Middle frontal gyrus (tissue), 1 donor: Measurements from ENCODE around the gene CPEB3.

Experiments
- DNase-seq: peaks from one replicate; pipeline ENCODE4 v3.0.0-alpha.2; 2015; ENCODE audit warnings: low spot score; ENCODE audit errors: extremely low spot score

CPEB3 gene

GRCh38 chr10:92103376-92104090 is 187.3 kb downstream of the CPEB3 start:
- no peak for DNase-seq

GRCh38 chr10:92102601-92103213 is 188.2 kb downstream of the CPEB3 start:
- DNase-seq, result no peak

- DNase-seq, result no peak
These were observed 195.9 kb downstream of the CPEB3 start for GRCh38 chr10:92094960-92095359.

- DNase-seq, result no peak
These were observed 198.9 kb downstream of the CPEB3 start for GRCh38 chr10:92091965-92092364.

- DNase-seq, result no peak
These were observed 203.0 kb downstream of the CPEB3 start for GRCh38 chr10:92087750-92088395.

GRCh38 chr10:92082583-92083280 is 208.1 kb downstream of the CPEB3 start:
- DNase-seq, result no peak

- DNase-seq, result no peak
These were observed 209.2 kb downstream of the CPEB3 start for GRCh38 chr10:92081641-92082040.

- DNase-seq, result no peak
These were observed 210.6 kb downstream of the CPEB3 start for GRCh38 chr10:92080244-92080643.

GRCh38 chr10:92079003-92079402 is 211.9 kb downstream of the CPEB3 start:
- DNase-seq, result no peak

GRCh38 chr10:92076722-92077121 is 214.2 kb downstream of the CPEB3 start:
- DNase-seq, result no peak

GRCh38 chr10:92075829-92076228 is 215.0 kb downstream of the CPEB3 start:
- no peak for DNase-seq

GRCh38 chr10:92074126-92074887 is 216.6 kb downstream of the CPEB3 start:
- no peak for DNase-seq

- no peak for DNase-seq
These were observed 222.0 kb downstream of the CPEB3 start for GRCh38 chr10:92068900-92069299.

GRCh38 chr10:92066386-92066785 is 224.5 kb downstream of the CPEB3 start:
- no peak for DNase-seq

- no peak for DNase-seq
These were observed 226.4 kb downstream of the CPEB3 start for GRCh38 chr10:92064506-92064905.

- no peak for DNase-seq
These were observed 228.6 kb downstream of the CPEB3 start for GRCh38 chr10:92062273-92062672.

GRCh38 chr10:92054807-92055206 is 236.1 kb downstream of the CPEB3 start:
- DNase-seq, result no peak

- no peak for DNase-seq
These were observed 238.1 kb downstream of the CPEB3 start for GRCh38 chr10:92052741-92053140.

GRCh38 chr10:92052088-92052487 is 238.8 kb downstream of the CPEB3 start:
- no peak for DNase-seq

- no peak for DNase-seq
These were observed 243.7 kb downstream of the CPEB3 start for GRCh38 chr10:92047215-92047614.

- no peak for DNase-seq
These were observed 245.2 kb downstream of the CPEB3 start for GRCh38 chr10:92045641-92046106.
